NCI-H2081 treated with DMSO at 0.1 percent for 48 hours (cell line): ENCODE data around the gene GABRB1.

Experiments used
- DNase-seq: peaks from one replicate; lab custom pipeline; 2025; lab: John Stamatoyannopoulos, UW

The GABRB1 gene

DNA sequence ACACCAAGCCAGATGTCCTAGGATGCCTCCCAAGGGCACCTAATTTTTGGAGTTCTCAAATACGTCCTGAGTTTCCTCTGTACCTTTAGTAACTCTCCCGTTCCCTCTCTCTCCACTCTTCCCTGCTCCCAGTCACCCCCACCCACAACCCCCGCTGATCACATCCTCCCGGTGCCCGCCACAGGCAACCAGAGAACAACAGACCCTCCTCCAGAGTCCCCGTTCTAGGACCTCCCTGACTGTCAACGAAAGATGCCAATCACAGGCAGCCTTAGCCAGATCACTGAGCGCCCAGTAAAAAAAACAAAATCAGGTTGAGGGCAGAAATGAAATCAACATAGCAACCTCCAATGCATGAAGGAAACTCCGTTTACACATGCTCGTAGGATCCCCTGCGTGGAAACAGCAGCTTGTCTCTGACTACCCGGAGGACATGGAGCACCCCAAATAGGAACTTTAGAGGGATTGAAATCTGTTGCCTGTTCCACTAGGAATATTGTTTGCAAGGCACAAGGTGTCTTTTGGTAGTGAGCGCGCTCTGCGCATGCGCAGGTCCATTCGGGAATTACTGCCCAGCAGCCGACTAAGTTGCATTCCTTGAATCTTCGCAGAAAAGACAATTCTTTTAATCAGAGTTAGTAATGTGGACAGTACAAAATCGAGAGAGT, at the start of gene GABRB1:
GABRB1 (plus strand) TSS at position 557 of the 668 bp plus-strand sequence.
- DNase-seq, result peak; percentile 18

DNA sequence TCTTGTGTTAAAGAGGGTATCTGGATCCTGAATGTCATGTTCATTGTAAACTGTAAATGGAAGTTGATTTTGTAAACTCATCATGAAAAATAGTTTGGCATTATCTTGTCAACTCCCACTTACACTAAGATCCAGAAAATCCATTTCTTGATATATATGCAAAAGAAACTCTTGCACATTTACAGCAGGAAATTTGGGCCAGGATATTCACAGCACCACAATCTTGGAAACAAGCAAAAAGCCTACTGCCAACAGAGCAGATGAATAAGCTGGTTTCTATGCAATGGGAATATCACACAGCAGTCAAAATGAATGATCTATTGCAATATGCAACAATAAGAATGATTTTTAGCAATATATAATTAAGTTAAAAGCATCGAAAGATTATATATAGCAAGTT, 46.6 kb upstream of the GABRB1 start:
- no peak for DNase-seq

DNA sequence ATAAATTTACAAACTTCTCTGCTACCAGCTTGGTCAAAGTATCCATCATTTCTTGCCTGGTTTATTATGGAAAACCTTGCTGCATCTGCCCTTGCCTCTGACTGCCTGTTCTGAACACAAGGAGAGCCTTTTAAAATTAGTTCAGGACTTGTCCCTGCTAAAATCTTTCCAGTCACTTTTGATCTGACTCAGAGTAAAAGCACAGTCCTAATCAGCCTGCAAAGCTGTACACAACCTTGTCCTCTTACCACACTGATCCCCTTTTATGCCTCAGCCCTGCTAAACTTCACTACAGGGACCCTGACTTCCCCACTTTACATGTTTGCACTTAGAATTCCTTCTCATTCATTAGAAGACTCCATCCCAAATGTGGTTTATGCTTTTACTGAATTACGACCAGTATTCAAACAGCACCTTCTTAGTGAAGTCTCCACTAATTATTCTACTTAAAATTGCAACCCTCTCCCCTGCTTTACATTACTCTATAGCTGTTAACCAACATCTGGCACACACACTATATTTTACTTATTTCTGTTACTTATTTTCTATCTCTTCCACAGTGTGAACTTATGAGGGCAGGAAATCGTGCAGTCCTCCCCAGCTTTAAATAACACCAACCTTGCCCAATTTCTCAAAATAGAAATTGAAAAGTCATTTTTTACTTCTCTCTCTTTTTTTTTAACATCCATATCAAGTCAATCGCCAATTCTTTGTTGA, 44.3 kb upstream of the GABRB1 start:
- DNase-seq, result no peak

DNA sequence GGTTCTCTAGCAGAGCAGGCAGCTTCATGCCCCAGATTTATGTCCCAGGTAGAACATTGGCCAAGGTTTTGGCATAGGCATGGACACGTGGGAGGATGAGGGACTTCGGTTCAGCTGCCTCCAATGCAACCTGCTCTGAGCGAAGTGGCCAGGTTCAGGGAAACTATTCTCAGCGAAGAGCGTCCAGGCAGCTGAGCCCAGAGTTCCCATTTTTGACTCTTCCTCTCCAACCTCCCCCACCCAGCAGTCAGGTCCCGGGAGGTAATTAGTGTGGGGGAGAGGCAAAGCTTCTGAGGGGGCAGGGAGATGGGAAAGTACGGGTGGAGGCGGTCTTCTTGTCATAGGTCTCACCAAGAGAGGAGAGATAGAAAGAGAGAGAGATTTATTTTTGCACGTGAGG, 39.0 kb upstream of the GABRB1 start:
- no peak for DNase-seq

DNA sequence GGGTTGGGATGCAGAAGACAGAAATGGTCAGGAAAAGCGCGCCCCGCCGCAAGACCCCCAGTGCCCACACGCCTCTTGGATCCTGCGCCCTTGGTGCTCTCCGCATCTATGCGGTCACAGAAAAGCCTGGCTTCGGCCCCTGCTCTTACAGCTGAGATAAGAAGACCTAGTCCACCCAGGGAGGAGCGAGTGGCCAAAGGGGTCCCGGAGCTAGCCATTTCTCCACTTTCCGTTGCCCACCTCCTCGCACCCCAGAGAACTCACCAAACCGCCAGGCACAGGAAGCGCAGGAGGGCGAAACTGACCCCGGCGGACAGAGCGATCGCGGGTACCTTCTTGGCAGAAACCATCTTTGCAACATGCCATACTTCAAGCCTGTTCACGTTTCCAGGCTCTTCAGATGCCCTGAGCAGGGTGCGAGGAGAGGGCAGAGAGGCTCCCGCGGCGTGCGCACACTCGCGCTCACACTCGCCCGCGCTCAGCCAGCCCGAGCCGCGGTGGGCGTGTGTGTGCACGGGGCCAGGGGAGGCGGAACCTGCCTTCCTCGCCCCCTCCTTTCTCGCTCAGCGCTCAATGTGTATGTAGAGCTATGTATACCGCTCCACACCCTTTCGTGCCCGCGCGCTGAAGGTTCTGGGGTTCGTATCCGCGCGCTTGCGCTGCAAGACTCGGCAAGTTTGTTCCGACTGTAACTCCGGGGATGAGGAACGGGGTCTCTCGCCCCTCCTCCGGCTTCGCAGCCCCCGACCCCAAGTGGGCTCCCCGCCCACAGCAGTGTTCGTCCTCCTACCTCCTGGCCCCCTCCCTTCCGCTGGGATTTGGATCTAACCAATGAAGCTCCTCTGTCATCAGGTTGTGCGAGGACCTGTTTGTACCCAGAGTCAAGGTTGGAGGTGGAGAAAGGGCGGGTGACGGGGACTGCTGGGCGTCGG, 38.0 kb upstream of the GABRB1 start, which contains the start of gene GABRA4:
GABRA4 (minus strand) TSS at position 507 of the 932 bp plus-strand sequence; CDS start at position 350, 157 bp downstream.
- no peak for DNase-seq

DNA sequence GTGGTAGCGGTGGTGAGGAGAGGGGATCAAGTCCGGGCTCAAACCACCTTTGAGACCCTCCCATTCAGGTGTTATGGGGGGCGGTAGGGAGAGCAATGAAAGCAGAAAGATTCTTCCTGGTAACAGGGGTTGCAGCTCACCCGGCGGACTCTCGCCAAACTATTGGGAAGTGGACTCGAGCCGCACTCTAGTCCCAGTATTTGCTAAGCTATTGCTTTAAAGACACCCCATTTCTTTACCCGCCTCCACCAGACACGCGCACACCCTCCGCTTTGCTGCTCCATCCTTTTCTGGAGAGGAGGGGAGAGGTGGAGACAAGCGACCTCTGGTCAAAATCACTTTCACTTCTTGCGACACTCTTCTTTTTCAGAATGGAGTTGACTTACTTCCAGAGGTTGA, 37.4 kb upstream of the GABRB1 start:
- DNase-seq, result no peak

DNA sequence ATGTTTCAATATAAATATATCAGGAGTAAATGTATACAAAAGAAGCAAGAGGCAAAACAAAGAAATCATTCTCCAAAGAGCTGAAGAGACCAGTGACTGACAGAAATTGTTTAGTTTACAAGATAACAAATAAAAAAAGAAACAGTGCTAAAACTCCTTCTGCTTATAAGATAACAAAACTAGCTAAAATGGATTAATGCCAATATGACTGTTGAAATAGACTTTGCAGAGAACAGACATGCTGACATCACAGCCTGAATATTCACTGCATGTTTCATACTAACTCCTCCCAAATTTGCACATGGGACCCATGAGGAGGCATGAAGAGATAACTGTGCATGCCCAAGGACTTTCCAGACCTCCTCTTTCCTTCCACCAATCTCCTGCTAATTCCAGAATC, 31.8 kb upstream of the GABRB1 start:
- DNase-seq, result no peak

DNA sequence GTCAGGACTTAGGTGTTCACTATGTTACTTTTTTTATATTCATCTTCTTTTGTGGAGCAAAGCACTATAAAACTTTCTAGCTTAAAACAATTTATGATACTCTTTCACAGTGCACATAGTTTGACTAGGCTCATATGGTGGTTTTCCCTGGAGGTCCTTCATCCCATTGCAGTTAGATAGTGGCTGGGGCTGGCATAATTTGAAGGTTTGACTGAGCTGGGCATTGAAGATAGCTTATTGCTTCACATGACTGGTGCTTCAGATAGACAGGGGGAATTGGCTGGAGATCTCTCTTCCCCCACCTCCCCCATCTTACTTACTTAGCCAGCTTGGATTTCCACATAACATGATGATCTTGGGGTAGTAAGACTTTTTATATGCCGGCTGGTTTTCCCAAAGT, 31.0 kb upstream of the GABRB1 start:
- no peak for DNase-seq

DNA sequence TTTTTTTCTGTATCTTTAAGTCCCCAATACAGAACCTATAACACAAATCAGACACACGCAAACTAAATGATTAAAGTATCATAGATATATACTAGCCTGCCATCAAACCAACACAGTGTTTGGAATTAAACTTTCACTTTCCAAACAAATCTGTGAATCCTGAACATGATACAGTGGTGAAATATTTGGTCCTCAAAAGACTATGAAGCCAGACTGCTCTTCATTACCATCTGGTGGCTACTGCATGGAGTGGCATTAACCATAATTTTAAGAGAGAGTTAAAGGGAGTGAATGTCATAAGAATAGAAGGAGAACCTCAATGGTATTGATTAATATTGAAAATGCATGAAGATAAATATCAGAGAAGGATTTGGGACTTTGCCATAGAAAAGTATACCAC, 28.8 kb upstream of the GABRB1 start:
- no peak for DNase-seq

DNA sequence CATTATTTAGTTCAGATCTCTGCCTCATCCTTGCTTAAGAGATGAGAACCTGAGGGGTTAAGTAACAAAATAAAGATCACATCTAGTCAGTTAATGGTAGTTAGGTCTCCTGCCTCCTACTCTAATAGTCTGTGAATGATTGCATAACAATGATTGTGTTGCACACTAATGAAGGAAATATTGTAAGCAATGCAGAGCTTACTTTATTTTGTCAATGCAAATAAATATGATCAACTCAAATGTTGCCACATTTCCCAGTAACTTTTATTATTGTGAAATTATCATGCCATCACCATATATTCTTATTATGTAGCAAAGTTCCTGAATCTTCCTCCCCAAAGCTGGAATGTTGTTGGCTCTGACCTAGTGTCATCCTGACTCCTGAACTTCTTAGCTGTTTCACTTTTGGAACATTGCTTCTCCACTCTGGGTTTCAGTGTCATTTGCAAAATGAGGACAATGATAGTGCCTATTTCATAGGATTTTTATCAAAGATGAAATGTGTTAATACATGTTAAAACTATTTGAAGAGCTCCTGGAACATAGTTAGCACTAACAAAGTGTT, 20.9 kb upstream of the GABRB1 start:
- no peak for DNase-seq

DNA sequence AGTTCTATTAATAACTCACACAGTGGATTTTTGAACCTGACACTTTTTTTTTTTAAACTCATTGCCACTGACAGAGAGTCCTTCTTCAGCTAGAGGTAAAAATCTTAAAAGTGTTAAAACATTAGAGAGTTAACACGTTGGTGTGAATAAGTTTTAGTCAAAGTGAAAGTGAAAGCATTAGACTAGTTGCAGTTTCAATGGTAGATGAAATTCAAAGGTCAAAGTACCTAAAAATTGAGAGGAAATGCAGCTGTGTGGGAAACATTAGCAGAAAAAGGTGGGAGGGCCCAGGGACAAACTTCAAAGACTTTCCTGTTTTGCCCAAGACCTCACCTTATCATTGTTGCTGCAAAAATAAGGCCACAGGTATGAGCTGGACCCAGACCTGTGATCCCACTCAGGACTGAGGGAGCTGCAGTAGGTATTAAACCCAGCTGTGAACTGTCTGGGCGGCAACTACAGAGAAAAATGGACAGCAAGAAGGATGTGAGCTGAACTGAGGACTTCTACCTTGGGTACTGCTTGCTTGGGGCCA, 20.4 kb upstream of the GABRB1 start:
- no peak for DNase-seq

DNA sequence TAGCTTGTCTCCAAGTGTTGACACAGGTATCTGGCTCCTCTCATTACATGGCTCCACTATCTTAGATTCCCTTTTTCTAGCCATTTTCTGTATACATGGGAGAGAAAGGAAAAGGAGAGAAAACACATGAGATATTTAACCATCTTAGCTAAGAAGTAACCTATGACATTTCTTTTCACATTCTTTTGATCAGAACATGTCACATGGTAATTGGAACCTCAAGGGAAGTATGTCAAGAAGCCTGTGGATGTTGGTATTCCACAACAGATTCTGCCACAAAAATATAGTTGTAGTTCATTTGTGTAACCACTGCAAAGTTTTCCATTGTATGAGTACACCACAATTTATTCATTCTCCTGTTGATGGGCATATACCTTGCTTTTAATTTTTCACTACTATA, 18.7 kb upstream of the GABRB1 start:
- DNase-seq, result no peak

DNA sequence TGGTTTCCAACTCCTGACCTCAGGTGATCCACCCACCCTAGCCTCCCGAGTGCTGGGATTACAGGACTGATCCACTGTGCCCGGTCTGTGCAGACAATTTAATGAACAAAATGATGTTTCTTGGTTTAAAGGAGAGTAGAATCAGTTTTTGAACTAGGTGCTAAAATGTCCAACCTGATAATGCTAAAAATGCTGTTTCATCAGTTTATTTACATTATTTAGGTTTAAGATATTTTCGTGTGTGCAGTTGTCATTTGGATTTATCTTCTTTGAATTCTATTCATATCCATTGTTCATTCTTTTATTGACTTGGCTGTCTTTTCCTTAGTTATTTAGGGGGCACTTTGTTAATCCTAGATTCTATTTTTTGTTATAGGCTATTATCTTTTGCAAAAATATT, 18.0 kb upstream of the GABRB1 start:
- no peak for DNase-seq

DNA sequence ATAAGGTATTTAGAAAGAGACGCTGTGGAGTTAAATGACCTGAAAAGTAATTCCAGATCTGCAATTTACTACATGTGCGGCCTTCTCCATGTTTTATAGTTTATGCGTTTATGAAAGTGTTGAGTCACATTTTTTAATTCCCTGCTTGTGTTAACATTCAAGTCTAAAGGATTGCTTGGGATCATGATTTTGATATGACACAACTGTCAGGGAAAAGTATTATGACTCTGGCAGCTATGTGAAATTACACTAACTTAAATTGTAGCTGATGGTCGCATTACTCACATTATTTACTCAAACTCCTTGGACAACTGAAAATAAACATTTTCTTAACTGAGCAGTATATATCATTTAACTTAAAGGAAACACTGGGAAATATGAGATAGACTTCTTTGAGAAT, 14.3 kb upstream of the GABRB1 start:
- no peak for DNase-seq

DNA sequence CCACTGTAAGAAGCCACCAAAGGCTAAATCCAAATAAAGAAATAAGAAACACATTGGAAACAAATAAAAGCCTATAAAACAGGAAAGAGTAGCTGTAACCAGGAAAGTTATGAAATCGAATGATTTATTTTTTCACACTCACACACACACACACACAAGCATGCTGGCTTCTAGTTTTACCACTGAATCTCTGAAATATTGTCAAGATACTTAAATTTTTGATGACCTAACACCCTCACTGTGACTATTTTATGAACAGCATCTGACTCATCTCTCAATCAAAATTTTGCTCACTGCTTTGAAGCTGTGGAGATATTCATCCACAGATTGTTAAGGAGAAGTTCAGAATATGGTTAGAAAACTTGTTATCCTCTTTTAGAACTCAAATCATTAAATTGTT, 13.9 kb upstream of the GABRB1 start:
- DNase-seq, result no peak

DNA sequence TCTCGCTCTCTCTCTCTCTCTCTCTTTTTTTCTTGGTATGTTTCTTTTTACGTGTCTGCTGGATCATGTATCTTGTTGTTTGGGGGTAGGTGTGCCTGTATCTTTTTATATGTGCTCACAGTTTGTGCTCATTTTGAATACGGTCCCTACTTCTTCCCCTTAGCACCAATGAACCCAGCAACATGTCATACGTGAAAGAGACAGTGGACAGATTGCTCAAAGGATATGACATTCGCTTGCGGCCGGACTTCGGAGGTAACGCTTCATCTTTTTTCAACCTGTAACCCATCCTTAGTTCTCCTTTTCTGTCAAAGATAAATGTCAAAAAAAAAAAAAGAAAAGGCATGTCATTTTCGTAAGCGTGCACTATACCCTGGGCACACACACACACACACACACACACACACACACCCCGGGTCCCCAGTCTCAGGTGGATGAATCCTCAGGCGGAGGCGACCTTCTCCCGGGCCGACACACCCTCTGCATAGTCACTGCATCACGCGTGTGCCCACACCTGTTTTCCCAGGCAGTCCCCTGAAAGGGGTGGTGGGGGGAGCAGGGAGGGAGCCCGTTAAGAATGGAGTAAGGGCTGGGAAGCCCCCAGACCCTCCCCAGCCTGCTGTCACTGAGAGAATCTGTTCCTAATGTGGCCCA, 511 bp downstream of the GABRB1 start:
- DNase-seq, result no peak

DNA sequence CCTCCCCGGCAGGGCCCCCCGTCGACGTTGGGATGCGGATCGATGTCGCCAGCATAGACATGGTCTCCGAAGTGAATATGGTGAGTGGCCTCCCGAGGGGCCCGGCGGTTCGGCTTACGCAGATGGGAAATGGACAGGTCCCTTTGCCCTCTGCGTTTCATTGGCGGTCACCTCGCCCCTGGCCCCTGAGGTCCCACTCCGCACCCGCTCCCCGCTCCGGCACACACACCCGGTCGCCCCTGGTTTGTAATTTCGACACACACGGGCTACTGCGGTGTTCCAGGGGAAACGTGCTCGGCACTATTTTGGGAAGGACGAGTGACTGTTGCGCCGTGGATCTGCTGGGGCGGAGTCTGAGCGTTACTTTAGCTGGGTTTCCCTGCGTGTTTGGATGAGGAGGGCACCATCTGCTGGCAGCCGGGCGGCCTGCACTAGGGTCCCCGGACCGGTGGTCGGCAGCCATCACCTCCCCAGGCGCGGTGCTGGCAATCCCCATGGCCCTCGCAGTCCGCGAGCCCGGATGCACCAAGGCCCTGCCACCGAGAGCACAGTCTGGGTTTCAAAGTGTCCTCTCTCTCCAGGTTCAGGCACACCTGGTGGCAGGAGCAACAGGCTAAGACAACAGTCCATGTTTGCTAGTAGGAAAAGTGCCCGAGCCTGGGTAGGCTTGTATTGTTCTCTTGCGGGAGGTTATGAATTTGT, 1.2 kb downstream of the GABRB1 start:
- peak; percentile 66 for DNase-seq

DNA sequence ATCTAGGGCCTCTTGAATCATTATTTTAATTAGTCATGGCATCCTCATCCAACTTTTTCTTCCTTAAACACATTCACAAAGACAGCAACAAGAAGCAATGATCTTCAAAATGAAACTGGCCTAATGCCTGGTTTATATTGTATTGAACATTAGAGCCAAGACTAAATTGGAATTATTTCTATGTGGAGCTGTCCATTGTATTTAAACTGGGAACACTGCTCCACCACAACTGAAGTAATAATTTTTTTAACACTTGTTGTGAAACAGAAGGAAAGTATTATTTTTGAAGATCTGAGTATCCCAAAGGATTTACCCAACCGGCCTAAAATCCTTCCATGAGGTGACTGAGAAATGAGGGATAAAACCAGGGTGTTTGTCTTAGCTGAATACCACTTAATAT, 6.9 kb downstream of the GABRB1 start:
- DNase-seq, result no peak

DNA sequence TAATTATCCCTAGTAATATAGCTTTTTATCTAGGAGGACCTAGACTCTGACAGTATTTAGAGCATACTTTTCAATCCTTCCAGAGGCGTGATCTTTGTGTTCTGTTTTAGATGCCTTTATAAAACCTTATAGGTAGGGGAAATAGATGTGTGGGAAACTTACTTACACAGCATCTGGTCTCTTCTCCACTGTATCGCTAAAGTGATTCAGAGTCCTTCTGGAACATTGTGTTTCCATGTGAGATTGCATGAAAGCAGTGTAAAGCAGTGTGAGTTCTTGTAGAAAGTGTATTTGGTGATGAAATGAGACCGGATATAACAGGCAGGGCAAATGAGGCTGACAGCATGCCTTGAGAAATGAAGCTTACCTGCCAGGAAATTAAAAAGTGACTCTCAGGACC, 9.5 kb downstream of the GABRB1 start:
- DNase-seq, result no peak

DNA sequence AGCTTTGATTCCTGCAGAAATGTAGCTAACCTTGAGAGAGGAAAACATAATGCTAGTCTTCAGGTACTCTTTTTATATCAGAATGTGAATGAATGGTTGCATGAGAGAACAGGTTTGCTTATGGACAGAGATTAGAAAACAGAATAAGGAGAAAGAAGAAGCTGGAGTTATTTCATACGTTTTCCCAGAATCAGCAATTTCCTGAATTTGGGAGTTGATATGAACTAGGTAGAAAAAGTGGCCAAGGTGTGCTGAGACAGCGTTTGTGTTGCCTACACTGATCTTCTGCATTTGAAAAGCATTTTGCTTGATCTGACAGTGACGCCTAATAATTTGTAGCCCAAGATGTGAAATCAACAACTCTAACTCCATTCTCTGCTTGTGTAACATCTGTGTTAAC, 12.5 kb downstream of the GABRB1 start:
- no peak for DNase-seq

DNA sequence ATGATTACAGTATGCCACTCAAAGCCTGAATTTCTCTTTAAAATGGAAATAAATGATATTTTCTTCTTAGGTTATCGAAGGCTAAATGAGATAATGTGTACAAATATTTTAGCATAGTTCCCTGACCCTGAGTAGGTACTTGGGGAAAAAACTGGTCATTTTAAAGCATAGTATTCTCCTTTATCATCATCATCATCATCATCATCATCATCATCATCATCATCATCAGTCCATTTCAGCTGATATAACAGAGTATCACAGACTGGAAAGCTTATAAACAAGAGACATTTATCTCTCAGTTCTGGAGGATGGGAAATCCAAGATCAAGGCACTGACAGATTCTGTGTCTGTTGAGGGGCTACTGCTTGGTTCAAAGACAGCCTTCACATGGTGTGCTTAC, 13.9 kb downstream of the GABRB1 start:
- no peak for DNase-seq
